HepG2 (cell line): ENCODE measurements around the gene CACNA1G. TPM values are rescaled to one million over a fixed set of nuclear protein-coding genes. Genes with fewer than 3 reads are reported as not detected.

Experiments used
- AKNA ChIP-seq: sonication (generic); formaldehyde crosslinking; IDR thresholded peaks from 2 replicates; pipeline ENCODE4 v1.4.0; 2020; ENCODE audit warnings: missing genetic modification reagents, borderline replicate concordance
- ASH2L ChIP-seq: fragments of 300-600, 200-600 bp; sonication (generic); IDR thresholded peaks from 2 replicates; pipeline ENCODE4 v1.7.0; 2017; ENCODE audit warnings: low read depth, mild to moderate bottlenecking, moderate library complexity, mixed read lengths, low read length; ENCODE audit not compliant: insufficient read length
- CAMTA2 ChIP-seq: sonication (generic); formaldehyde crosslinking; IDR thresholded peaks from 2 replicates; pipeline ENCODE4 v1.4.0; 2020; ENCODE audit warnings: mild to moderate bottlenecking, missing genetic modification reagents, borderline replicate concordance
- CBX2 ChIP-seq, 2 experiments: fragments of 200-600 bp in 1 of 2; sonication (generic); formaldehyde crosslinking in 1 of 2; IDR thresholded peaks; 2 replicates each; pipeline versions ENCODE4 v1.7.0 to v1.8.1; 2018 to 2022; ENCODE audit warnings: low read depth in 2 of 2, low read length in 1 of 2, mild to moderate bottlenecking in 1 of 2, missing genetic modification reagents in 1 of 2
- EZH2 ChIP-seq: conservative IDR thresholded peaks from 2 replicates; pipeline ENCODE4 v1.6.1; 2012; ENCODE audit warnings: mild to moderate bottlenecking, low read depth, low read length, moderate library complexity
- FOXK1 ChIP-seq: sonication (generic); formaldehyde crosslinking; IDR thresholded peaks from 2 replicates; pipeline ENCODE4 v1.4.0; 2020; ENCODE audit warnings: low read depth, missing genetic modification reagents, borderline replicate concordance
- HCFC1 ChIP-seq: fragments of 150-350 bp; IDR thresholded peaks from 2 replicates; pipeline ENCODE4 v1.6.1; 2014; ENCODE audit warnings: low read depth, low read length
- HNF4G ChIP-seq, 2 experiments: sonication (generic) in 1 of 2; formaldehyde crosslinking in 1 of 2; IDR thresholded peaks; 2 replicates each; pipeline versions ENCODE4 v1.4.0 to v1.6.1; 2011 to 2020; ENCODE audit warnings: borderline replicate concordance in 2 of 2, low read depth in 2 of 2, mild to moderate bottlenecking in 2 of 2, low read length in 1 of 2, missing genetic modification reagents in 1 of 2, moderate library complexity in 1 of 2
- KDM5A ChIP-seq: fragments of 200-600 bp; sonication (generic); IDR thresholded peaks from 2 replicates; pipeline ENCODE4 v1.7.0; 2018; ENCODE audit warnings: antibody characterized with exemption, mild to moderate bottlenecking, low read length, borderline replicate concordance
- MIXL1 ChIP-seq: IDR thresholded peaks from 2 replicates; pipeline ENCODE4 v1.6.1; 2016
- MXD4 ChIP-seq: IDR thresholded peaks from 2 replicates; pipeline ENCODE4 v1.6.1; 2016; ENCODE audit warnings: mild to moderate bottlenecking, missing biosample characterization, missing genetic modification reagents
- MZF1 ChIP-seq: sonication (generic); formaldehyde crosslinking; IDR thresholded peaks from 2 replicates; pipeline ENCODE4 v1.8.1; 2023; ENCODE audit warnings: mild to moderate bottlenecking, missing genetic modification reagents, borderline replicate concordance
- RBM22 ChIP-seq: fragments of 200-400 bp; formaldehyde crosslinking; optimal IDR thresholded peaks from 2 replicates; pipeline ENCODE3; 2017; ENCODE audit warnings: mild to moderate bottlenecking, low read length, moderate library complexity
- USF2 ChIP-seq, 2 experiments: sonication (generic) in 1 of 2; formaldehyde crosslinking in 1 of 2; IDR thresholded peaks; 2 replicates each; pipeline versions ENCODE4 v1.5.1 to v1.6.1; 2011 to 2020; ENCODE audit warnings: borderline replicate concordance in 1 of 2, low read depth in 1 of 2, low read length in 1 of 2, mild to moderate bottlenecking in 1 of 2, missing genetic modification reagents in 1 of 2, moderate library complexity in 1 of 2
- polyA plus RNA-seq, 8 experiments: library from polyadenylated mRNA; depleted of rRNA in 3 of 8; stranded (reverse) in 7 of 8; unstranded in 1 of 8; fragments of >200 nt; fragmentation: Illumina TruSeq in 4 of 8; extraction: Trizol in 4 of 8; gene quantifications; 2 replicates each; pipeline versions ENCODE4 v1.2.1 to v1.2.3, GENCODE V29; 2011 to 2016; ENCODE audit warnings: low read depth in 4 of 8, missing spikeins in 1 of 8, mixed read lengths in 1 of 8; ENCODE audit not compliant: insufficient read depth in 1 of 8
- total RNA-seq, 5 experiments: library from RNA; depleted of rRNA; stranded (reverse); fragments of >200 nt; fragmentation: Illumina TruSeq; extraction: Trizol; gene quantifications; 2 replicates each; pipeline ENCODE4 v1.2.3, GENCODE V29; 2016; ENCODE audit warnings: low read depth in 1 of 5
- TF ChIP-seq, protein P1 (sequence below): sonication (generic); formaldehyde crosslinking; IDR thresholded peaks from 2 replicates; pipeline ENCODE4 v1.5.0; 2020; ENCODE audit warnings: missing genetic modification reagents, mild to moderate bottlenecking, borderline replicate concordance
- TF ChIP-seq, protein P2 (sequence below): sonication (generic); formaldehyde crosslinking; conservative IDR thresholded peaks from 2 replicates; pipeline ENCODE4 v1.4.0; 2020; ENCODE audit warnings: missing genetic modification reagents

Gene CACNA1G
- total and polyA plus RNA-seq, 2 of the 13 experiments (the other 11 are each of a cell fraction or from before 2014, with no cell fraction given) = 0.02 TPM; not detected in 1

DNA sequence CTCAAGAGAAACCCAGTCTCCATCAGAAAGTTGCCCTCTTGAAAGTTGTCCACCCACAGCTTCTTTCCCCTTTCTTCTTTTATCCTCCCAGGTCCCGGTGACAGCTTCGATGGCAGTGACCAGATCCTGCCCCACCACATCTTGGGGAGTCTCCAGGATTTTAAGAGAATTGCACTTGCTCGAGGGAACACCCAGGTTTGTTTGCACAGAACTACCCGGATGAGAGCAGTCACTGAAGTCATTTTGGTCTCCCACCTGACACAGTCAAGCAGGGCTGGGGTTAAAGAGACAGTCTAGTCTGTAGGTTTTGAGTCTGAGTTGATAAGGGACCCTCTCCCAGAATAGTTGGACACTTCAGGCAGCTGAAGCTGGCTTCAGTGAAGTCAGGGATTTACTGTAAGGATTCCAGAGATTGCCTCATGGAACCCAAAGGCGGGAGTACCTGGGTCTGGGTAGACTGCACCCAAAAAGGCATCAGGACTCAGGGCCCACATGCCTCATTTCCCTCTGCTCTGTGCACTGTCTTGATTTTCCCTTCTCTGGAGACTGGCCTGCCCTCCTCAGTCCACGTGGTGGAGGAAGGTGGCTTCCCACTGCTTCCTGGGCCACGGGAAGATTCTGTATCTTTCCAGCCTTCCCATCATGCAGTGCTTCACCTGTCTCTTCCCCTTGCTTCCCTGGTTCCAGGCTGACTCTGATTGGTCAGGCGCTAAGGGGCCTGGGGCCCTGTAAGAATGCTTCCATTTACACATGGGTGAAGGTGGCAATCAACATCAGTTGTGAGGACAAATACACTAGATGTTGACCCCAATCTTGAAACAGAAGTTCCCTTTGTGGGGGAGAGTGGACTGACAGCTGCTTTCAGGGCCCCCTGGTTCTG, 42.8 kb upstream of the CACNA1G start (continued):
- no peak for TF ChIP-seq USF2 (IDR thresholded peaks at IDR 0.05; ENCODE audit: low read depth, low read length)
- no peak for TF ChIP-seq USF2 (CRISPR knock-in tag; IDR thresholded peaks at IDR 0.05; ENCODE audit: borderline replicate concordance)
- TF ChIP-seq FOXK1 (CRISPR knock-in tag) = no peak
- no peak for TF ChIP-seq RBM22
- no peak for TF ChIP-seq MIXL1 (CRISPR knock-in tag)
- no peak for TF ChIP-seq EZH2
- TF ChIP-seq CAMTA2 = 0 out of 2 replicates have a peak, but pooled peaks have one; percentile 79
- TF ChIP-seq HCFC1 = no peak
- TF ChIP-seq ASH2L = no peak
- TF ChIP-seq MXD4 (CRISPR knock-in tag) = no peak; the same call in 1 of the 2 replicates
- TF ChIP-seq KDM5A = no peak
- TF ChIP-seq CBX2 (IDR thresholded peaks at IDR 0.05; ENCODE audit: low read depth, low read length) = no peak
- no peak for TF ChIP-seq CBX2 (CRISPR knock-in tag; IDR thresholded peaks at IDR 0.05; ENCODE audit: low read depth)
- TF ChIP-seq HNF4G (IDR thresholded peaks at IDR 0.05; ENCODE audit: borderline replicate concordance, low read depth, low read length) = no peak
- TF ChIP-seq HNF4G (CRISPR knock-in tag; IDR thresholded peaks at IDR 0.05; ENCODE audit: borderline replicate concordance, low read depth) = no peak
- TF ChIP-seq, protein P1, sequence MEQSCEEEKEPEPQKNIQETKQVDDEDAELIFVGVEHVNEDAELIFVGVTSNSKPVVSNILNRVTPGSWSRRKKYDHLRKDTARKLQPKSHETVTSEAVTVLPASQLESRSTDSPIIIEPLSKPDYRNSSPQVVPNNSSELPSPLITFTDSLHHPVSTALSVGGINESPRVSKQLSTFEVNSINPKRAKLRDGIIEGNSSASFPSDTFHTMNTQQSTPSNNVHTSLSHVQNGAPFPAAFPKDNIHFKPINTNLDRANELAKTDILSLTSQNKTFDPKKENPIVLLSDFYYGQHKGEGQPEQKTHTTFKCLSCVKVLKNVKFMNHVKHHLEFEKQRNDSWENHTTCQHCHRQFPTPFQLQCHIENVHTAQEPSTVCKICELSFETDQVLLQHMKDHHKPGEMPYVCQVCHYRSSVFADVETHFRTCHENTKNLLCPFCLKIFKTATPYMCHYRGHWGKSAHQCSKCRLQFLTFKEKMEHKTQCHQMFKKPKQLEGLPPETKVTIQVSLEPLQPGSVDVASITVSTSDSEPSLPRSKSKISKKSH (CRISPR knock-in tag) = no peak
- no peak for TF ChIP-seq MZF1 (CRISPR knock-in tag)
- no peak for TF ChIP-seq AKNA (CRISPR knock-in tag)
- TF ChIP-seq, protein P2, sequence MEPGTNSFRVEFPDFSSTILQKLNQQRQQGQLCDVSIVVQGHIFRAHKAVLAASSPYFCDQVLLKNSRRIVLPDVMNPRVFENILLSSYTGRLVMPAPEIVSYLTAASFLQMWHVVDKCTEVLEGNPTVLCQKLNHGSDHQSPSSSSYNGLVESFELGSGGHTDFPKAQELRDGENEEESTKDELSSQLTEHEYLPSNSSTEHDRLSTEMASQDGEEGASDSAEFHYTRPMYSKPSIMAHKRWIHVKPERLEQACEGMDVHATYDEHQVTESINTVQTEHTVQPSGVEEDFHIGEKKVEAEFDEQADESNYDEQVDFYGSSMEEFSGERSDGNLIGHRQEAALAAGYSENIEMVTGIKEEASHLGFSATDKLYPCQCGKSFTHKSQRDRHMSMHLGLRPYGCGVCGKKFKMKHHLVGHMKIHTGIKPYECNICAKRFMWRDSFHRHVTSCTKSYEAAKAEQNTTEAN (CRISPR knock-in tag) = no peak
